LNCaP clone FGC (cell line): ENCODE data around the gene CHD6.

Experiments used
- DNase-seq: peaks from one replicate; pipeline ENCODE4 v3.0.0-alpha.2; 2011; ENCODE audit warnings: low read depth
- H3K4me3 ChIP-seq: 2 replicates; pipeline ENCODE4 v1.5.1; 2011; ENCODE audit warnings: mild to moderate bottlenecking, low read depth, low read length, control low read depth
- TF ChIP-seq, protein P1 (sequence below): IDR thresholded peaks from 2 replicates; pipeline ENCODE4 v1.5.1; 2012; ENCODE audit warnings: mild to moderate bottlenecking; ENCODE audit not compliant: control insufficient read depth, insufficient read depth; ENCODE audit errors: extremely low read depth

The CHD6 gene

DNA sequence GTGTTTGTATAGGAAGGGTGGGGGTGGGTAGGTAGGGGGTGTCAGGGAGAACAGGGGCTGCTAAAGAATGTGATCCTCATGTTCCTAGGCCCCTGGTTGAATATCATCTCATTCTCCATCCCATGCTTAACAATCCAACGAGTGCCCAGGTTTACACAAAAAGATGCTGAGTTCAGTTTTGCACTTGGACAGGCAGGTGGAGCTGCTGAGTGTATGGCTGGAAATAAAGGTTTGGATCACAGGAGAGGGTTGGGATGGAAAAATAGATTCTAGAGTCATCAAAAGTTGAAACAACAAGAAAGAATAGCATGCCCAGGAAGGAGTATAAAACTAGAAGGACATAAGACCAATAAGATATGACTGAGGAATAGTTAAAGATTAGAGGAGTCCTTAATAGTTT is 14.2 kb downstream of the CHD6 start:
- H3K4me3 ChIP-seq: no peak overlapping the region
- TF ChIP-seq, protein P1, sequence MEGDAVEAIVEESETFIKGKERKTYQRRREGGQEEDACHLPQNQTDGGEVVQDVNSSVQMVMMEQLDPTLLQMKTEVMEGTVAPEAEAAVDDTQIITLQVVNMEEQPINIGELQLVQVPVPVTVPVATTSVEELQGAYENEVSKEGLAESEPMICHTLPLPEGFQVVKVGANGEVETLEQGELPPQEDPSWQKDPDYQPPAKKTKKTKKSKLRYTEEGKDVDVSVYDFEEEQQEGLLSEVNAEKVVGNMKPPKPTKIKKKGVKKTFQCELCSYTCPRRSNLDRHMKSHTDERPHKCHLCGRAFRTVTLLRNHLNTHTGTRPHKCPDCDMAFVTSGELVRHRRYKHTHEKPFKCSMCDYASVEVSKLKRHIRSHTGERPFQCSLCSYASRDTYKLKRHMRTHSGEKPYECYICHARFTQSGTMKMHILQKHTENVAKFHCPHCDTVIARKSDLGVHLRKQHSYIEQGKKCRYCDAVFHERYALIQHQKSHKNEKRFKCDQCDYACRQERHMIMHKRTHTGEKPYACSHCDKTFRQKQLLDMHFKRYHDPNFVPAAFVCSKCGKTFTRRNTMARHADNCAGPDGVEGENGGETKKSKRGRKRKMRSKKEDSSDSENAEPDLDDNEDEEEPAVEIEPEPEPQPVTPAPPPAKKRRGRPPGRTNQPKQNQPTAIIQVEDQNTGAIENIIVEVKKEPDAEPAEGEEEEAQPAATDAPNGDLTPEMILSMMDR: peak; percentile 21; the same call in 1 of the 2 replicates
- DNase-seq: no peak

DNA sequence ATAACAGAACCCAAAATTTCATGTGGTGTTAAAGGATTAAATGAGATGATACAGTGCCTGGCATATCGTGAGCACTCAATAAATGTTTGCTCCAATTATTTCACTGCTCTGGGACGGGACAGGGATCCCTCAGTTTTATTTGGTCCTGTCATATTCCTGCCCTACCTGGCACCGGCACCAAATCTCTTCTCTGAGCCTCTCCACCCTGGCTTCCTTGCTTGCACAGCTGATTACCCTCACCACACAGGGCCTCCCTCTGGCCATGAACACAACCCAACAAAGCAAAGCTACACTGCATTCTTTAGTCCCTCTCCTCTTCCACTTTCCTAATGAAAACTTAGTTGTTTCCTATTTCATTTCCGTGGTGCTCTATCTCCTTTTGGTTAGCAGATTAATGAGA is 16.4 kb downstream of the CHD6 start:
- TF ChIP-seq, protein P1: no peak
- no peak overlapping the region for H3K4me3 ChIP-seq
- DNase-seq: no peak

DNA sequence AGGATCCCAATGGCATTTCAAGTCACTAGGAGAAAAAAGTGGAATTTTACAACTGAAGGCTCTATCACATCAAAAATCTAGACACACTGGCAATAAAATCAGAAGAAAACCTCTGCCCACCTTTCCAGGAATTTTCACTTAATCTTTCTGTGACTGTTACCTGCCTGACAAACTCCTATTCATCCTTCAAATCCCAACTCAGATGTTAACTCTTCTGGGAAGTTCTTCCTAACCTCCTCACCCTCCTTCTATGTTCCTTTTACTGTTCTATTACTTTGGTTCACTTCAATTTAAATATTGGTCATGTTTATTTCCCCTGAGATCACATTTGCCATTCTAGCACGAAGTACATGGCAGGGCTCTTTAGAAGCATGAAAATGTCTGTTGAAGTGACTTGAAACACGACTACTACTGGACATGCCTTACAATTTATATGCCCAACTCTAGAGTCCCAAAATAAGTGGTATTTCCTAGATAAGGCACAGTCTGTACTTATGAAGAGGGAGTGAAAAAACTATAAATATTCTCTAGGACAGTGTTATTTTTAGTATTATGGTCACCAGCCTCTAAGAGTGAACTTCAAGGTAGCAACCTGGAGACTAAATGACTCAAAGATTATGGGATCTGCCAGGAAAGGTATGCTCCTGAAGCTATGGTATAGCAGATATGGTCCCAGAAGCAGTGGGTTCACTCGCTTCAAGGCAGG is 17.1 kb downstream of the CHD6 start:
- no peak overlapping the region for H3K4me3 ChIP-seq
- TF ChIP-seq, protein P1: no peak
- DNase-seq: no peak

DNA sequence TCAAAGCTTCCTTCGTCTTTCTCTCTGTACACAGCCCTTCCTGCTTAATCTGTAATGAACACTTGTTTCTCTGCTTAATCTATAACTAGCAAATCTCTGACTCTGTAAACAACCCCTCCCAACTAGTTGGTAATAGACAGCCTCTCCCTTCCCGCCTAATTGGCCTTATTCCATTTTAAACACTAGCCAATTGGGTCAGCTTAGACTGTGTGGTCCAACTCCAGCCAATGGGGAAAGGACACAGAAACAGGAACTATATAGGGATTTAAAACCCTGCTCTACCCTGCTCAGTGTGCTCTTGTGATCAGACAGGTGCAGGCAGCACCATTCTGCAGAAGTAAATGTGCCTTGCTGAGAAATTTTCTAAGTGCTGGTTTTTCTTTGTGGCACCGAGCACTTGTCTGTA is 18.5 kb downstream of the CHD6 start:
- no peak overlapping the region for H3K4me3 ChIP-seq
- TF ChIP-seq, protein P1: no peak
- DNase-seq: no peak

DNA sequence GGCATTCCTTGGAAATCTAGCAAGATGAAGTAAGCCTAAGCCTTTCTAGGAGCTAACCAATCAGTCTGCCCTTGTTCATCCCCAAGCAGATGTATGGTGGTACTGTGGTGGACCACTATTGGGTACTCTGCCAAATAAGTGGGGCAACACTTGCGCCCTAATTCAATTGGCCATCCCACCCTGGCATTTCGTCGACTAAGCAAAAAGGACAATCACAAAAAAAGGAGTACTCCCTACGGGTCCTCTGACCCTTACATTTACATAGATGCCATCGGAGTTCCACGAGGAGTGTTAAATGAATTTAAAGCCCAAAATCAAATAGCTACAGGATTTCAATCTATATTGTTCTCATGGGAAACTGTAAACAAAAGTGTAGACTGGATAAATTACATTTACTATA is 19.5 kb downstream of the CHD6 start:
- no peak overlapping the region for H3K4me3 ChIP-seq
- TF ChIP-seq, protein P1: no peak
- no peak for DNase-seq

DNA sequence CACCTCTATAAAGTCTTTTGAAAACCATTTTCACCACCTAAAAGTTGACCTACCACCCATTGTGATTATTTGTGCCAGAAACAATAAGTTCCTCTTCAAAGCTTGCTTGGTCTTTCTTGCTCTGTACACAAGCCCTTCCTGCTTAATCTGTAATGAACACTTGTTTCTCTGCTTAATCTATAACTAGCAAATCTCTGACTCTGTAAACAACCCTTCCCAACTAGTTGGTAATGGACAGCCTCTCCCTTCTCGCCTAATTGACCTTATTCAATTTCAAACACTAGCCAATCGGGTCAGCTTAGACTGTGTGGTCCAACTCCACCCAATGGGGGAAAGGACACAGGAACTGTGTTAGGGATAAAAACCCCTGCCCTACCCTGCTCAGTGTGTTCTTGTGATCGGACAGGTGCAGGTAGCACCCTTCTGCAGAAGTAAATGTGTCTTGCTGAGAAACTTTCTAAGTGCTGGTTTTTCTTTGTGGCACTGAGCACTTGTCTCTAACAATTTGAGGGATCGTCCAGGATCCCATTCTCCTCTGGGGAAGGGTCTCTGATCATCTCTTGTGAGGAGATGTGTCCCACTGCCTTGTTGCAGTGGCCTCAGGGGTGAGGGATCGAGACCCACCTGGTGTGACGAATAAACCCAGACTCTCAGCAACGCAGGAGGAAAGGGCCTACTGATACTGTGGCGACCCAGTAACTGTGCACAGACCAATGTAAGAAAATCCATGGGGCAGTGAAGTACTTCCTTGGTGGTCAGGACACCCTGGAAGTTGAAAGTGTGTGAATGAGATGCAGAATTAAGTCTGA is 23.5 kb downstream of the CHD6 start:
- no peak overlapping the region for H3K4me3 ChIP-seq
- no peak for DNase-seq
- TF ChIP-seq, protein P1: no peak
